ENCODE measurements around the gene SLPI. TPM values are rescaled to one million over a fixed set of nuclear protein-coding genes. Genes with fewer than 3 reads are reported as not detected.

The SLPI gene
- total and polyA plus RNA-seq, 10 of the 15 experiments (the other 5 are each of a cell fraction or from before 2014, with no cell fraction given) = 0.56 to 1.4 TPM; not detected in 8

- TF ChIP-seq MYC (IDR thresholded peaks at IDR 0.05; ENCODE audit: insufficient read depth, insufficient read length, insufficient replicate concordance, low read length, severe bottlenecking) = no peak
- no peak for TF ChIP-seq SUPT20H (IDR thresholded peaks at IDR 0.05; ENCODE audit: borderline replicate concordance, control insufficient read depth, low read depth, low read length)
- no peak for TF ChIP-seq RAD51 (IDR thresholded peaks at IDR 0.05)
- TF ChIP-seq FOXM1 (IDR thresholded peaks at IDR 0.05; ENCODE audit: low read depth, low read length) = no peak
- TF ChIP-seq GATAD2B (conservative IDR thresholded peaks at IDR 0.05; ENCODE audit: low read depth) = no peak
- TF ChIP-seq NFYA (IDR thresholded peaks at IDR 0.05; ENCODE audit: borderline replicate concordance, low read depth, low read length) = no peak
- TF ChIP-seq E2F4 (IDR thresholded peaks at IDR 0.05; ENCODE audit: low read depth, low read length) = no peak
- no peak for TF ChIP-seq MYB (IDR thresholded peaks at IDR 0.05; ENCODE audit: borderline replicate concordance, low read depth, low read length)
- TF ChIP-seq IKZF1 (conservative IDR thresholded peaks at IDR 0.05) = no peak
- TF ChIP-seq POU2F2 (IDR thresholded peaks at IDR 0.05; ENCODE audit: borderline replicate concordance, low read depth, low read length) = no peak
- no peak for TF ChIP-seq SP1 (IDR thresholded peaks at IDR 0.05; ENCODE audit: low read depth, low read length)
- no peak for TF ChIP-seq MTA3 (IDR thresholded peaks at IDR 0.05; ENCODE audit: borderline replicate concordance, low read length)
- TF ChIP-seq CTCF (IDR thresholded peaks at IDR 0.05 in 2 of 3, conservative IDR thresholded peaks at IDR 0.05 in 1 of 3; ENCODE audit: control insufficient read depth in 2 of 3, extremely low read depth in 1 of 3, insufficient read depth in 1 of 3, low read depth in 3 of 3, low read length in 3 of 3) = no peak
- TF ChIP-seq FOXK2 (IDR thresholded peaks at IDR 0.05) = no peak
- TF ChIP-seq DPF2 (IDR thresholded peaks at IDR 0.05) = peak; percentile 44; the same call in 1 of the 2 replicates
- peak; percentile 55 for TF ChIP-seq MTA2 (IDR thresholded peaks at IDR 0.05; ENCODE audit: low read depth)
- no peak for TF ChIP-seq ZNF24 (IDR thresholded peaks at IDR 0.05)
- TF ChIP-seq TARDBP (IDR thresholded peaks at IDR 0.05; ENCODE audit: borderline replicate concordance) = no peak
- no peak for TF ChIP-seq CBX5 (IDR thresholded peaks at IDR 0.05; ENCODE audit: low read depth)
- TF ChIP-seq SREBF2 (IDR thresholded peaks at IDR 0.05; ENCODE audit: low read length) = no peak
- no peak for TF ChIP-seq PBX3 (IDR thresholded peaks at IDR 0.05; ENCODE audit: insufficient replicate concordance, low read depth, low read length)
- peak; percentile 78; the same call in 1 of the 2 replicates for TF ChIP-seq ZNF384 (IDR thresholded peaks at IDR 0.05; ENCODE audit: borderline replicate concordance, low read depth, low read length)
- TF ChIP-seq CEBPB (IDR thresholded peaks at IDR 0.05; ENCODE audit: borderline replicate concordance in 1 of 2, low read depth in 2 of 2, low read length in 2 of 2) = no peak
- no peak for TF ChIP-seq BRCA1 (IDR thresholded peaks at IDR 0.05; ENCODE audit: low read depth, low read length)
- TF ChIP-seq IRF5 (IDR thresholded peaks at IDR 0.05; ENCODE audit: borderline replicate concordance) = no peak
- no peak for TF ChIP-seq NFIC (IDR thresholded peaks at IDR 0.05; ENCODE audit: low read depth, low read length)
- TF ChIP-seq SMC3 (IDR thresholded peaks at IDR 0.05; ENCODE audit: borderline replicate concordance, low read length) = no peak
Observed at GRCh38 chr20:45301824-45302271, 47.5 kb upstream of the SLPI start (continued).
